ENCODE results near the gene ECT2.
A peak's percentile ranks its signal among the peaks of the same experiment; 100 is the strongest.

ECT2 gene

GRCh38 chr3:172770382-172770781, 19.9 kb downstream of the ECT2 start:
- H3K4me1 Mint-ChIP-seq = no peaks in the 10 kb centered on the region
- TF ChIP-seq, protein P1, sequence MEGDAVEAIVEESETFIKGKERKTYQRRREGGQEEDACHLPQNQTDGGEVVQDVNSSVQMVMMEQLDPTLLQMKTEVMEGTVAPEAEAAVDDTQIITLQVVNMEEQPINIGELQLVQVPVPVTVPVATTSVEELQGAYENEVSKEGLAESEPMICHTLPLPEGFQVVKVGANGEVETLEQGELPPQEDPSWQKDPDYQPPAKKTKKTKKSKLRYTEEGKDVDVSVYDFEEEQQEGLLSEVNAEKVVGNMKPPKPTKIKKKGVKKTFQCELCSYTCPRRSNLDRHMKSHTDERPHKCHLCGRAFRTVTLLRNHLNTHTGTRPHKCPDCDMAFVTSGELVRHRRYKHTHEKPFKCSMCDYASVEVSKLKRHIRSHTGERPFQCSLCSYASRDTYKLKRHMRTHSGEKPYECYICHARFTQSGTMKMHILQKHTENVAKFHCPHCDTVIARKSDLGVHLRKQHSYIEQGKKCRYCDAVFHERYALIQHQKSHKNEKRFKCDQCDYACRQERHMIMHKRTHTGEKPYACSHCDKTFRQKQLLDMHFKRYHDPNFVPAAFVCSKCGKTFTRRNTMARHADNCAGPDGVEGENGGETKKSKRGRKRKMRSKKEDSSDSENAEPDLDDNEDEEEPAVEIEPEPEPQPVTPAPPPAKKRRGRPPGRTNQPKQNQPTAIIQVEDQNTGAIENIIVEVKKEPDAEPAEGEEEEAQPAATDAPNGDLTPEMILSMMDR (IDR thresholded peaks at IDR 0.05) = no peak
- peaks cover 8% of the 10 kb centered on the region for H3K9me3 Mint-ChIP-seq
- H3K4me3 Mint-ChIP-seq = no peak overlapping the region
- H3K36me3 Mint-ChIP-seq (ENCODE audit: low read depth) = peaks cover 94% of the 10 kb centered on the region
- DNase-seq = no peak
- no peaks in the 10 kb centered on the region for H3K27me3 Mint-ChIP-seq (ENCODE audit: low read depth, poor library complexity)
- no peak overlapping the region for H3K27ac Mint-ChIP-seq

DNA sequence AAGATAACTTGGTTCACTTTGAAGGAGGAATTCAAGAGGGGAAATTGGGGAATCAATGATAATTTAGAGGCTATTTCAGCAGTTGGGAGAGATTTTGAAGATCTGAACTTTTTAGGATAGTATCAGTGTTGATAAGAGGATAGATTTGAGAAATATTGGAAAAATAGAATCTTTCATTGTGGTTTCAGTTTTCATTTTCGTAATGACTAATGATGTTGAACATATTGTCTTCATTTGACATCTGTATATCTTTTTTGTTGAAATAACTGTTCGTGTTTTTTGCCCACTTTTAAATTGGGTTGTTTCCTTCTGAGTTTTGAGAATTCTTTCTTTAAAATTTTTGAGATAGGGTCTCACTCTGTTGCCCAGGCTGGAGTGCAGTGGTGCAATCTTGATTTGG, 21.1 kb downstream of the ECT2 start:
- no peak overlapping the region for H3K27ac Mint-ChIP-seq
- no peaks in the 10 kb centered on the region for H3K4me1 Mint-ChIP-seq
- H3K9me3 Mint-ChIP-seq = peaks cover 8% of the 10 kb centered on the region
- no peak overlapping the region for H3K4me3 Mint-ChIP-seq
- DNase-seq = no peak
- TF ChIP-seq, protein P1 (IDR thresholded peaks at IDR 0.05) = no peak
- H3K27me3 Mint-ChIP-seq (ENCODE audit: low read depth, poor library complexity) = no peaks in the 10 kb centered on the region
- peaks cover 94% of the 10 kb centered on the region for H3K36me3 Mint-ChIP-seq (ENCODE audit: low read depth)

DNA sequence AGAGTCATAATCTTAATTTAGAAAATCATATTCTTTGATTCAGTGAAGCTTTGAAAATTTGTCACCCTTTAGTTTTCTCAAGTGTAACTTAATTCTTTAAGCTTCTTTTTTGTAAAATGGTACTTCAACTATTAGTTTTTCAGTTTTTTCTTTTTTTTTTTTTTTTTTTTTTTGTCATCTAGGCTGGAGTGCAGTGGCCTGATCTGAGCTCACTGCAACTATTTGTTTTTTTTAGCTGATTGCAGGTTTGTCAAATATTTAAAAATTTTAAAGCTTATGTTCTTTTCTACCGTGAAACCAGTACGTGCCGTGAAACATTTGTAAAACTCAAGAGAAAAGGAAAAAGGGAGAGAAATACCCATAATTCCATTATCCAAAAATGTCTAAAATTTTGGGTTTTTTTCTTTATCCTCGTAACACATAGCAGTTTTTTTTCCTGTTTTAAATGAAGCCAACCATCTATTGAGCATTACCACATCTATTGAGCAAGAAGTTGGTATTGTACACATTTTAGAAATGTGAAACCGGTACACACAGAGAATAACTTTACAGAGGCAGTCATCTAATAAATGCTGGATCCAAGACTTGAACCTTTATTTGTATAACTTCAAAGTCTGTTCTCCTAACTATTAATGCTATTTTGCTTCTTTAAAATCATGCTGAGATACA, 25.7 kb downstream of the ECT2 start:
- TF ChIP-seq, protein P1 (IDR thresholded peaks at IDR 0.05) = no peak
- Mint-ChIP-seq H3K9me3 (peaks cover 8% of the 10 kb centered on the region), H3K27me3 (ENCODE audit: low read depth, poor library complexity) (no peaks in the 10 kb centered on the region), H3K36me3 (ENCODE audit: low read depth) (peaks cover 83% of the 10 kb centered on the region), H3K4me1 (no peaks in the 10 kb centered on the region), H3K4me3 (no peak overlapping the region), H3K27ac (no peak overlapping the region)
- DNase-seq = no peak

DNA sequence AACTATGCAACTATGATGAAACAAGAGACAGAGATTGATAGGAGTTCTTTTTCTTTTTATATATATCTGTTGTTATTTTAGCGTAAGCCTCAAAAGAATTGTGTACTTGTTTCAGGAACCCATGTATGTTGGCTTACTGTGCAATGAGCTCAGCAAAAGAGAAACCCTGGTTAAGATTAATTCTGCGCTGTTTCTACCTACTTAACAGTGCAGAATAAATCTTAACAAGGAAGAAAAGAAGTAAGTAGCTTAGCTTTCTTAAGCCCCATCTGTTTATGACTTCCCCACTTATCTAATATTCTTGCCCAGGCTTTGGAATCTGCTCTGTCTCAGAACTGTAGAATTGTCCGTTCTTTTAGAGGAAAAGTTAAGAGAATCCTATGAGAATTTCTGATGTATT, 27.4 kb downstream of the ECT2 start:
- peaks cover 78% of the 10 kb centered on the region for H3K36me3 Mint-ChIP-seq (ENCODE audit: low read depth)
- no peaks in the 10 kb centered on the region for H3K27me3 Mint-ChIP-seq (ENCODE audit: low read depth, poor library complexity)
- H3K4me1 Mint-ChIP-seq = no peaks in the 10 kb centered on the region
- no peak for DNase-seq
- no peak overlapping the region for H3K4me3 Mint-ChIP-seq
- no peaks in the 10 kb centered on the region for H3K9me3 Mint-ChIP-seq
- TF ChIP-seq, protein P1 (IDR thresholded peaks at IDR 0.05) = no peak
- peak overlapping the region; percentile 29 for H3K27ac Mint-ChIP-seq

- H3K27ac Mint-ChIP-seq = no peak overlapping the region
- no peaks in the 10 kb centered on the region for H3K9me3 Mint-ChIP-seq
- H3K4me1 Mint-ChIP-seq = no peaks in the 10 kb centered on the region
- H3K27me3 Mint-ChIP-seq (ENCODE audit: low read depth, poor library complexity) = no peaks in the 10 kb centered on the region
- H3K4me3 Mint-ChIP-seq = no peak overlapping the region
- DNase-seq = no peak
- peaks cover 41% of the 10 kb centered on the region for H3K36me3 Mint-ChIP-seq (ENCODE audit: low read depth)
- TF ChIP-seq, protein P1 (IDR thresholded peaks at IDR 0.05) = no peak
Measured at GRCh38 chr3:172782235-172782634, 31.7 kb downstream of the ECT2 start.

- H3K4me3 Mint-ChIP-seq = no peak overlapping the region
- H3K36me3 Mint-ChIP-seq (ENCODE audit: low read depth) = peaks cover 48% of the 10 kb centered on the region
- DNase-seq = no peak
- no peak overlapping the region for H3K27ac Mint-ChIP-seq
- H3K9me3 Mint-ChIP-seq = no peaks in the 10 kb centered on the region
- TF ChIP-seq, protein P1 (IDR thresholded peaks at IDR 0.05) = no peak
- no peaks in the 10 kb centered on the region for H3K4me1 Mint-ChIP-seq
- no peaks in the 10 kb centered on the region for H3K27me3 Mint-ChIP-seq (ENCODE audit: low read depth, poor library complexity)
Measured at GRCh38 chr3:172786036-172786435, 35.5 kb downstream of the ECT2 start.
